Mesenteric fat pad (tissue), 1 donor: ENCODE results near the gene CDKN1C. TPM values are rescaled to one million over a fixed set of nuclear protein-coding genes. Genes with fewer than 3 reads are reported as not detected.

Experiments
- DNase-seq: peaks from one replicate; pipeline ENCODE4 v3.0.0-alpha.2; 2020; ENCODE audit warnings: low spot score
- total RNA-seq: library from RNA; stranded (reverse); fragmentation: NEBNext Ultra II Directional; extraction: Animal tissue kit (Norgen Biotek cat#: 25700); gene quantifications from one replicate; pipeline ENCODE4 v1.2.1, GENCODE V29; 2021
- donor health status: DM: yes; HTN: yes; CAD: no.

CDKN1C gene
- total RNA-seq, 1 donor from 2014 or later, result 252 TPM

- DNase-seq, result no peak
Observed at GRCh38 chr11:2870460-2870859, 15.1 kb downstream of the CDKN1C start.

DNA sequence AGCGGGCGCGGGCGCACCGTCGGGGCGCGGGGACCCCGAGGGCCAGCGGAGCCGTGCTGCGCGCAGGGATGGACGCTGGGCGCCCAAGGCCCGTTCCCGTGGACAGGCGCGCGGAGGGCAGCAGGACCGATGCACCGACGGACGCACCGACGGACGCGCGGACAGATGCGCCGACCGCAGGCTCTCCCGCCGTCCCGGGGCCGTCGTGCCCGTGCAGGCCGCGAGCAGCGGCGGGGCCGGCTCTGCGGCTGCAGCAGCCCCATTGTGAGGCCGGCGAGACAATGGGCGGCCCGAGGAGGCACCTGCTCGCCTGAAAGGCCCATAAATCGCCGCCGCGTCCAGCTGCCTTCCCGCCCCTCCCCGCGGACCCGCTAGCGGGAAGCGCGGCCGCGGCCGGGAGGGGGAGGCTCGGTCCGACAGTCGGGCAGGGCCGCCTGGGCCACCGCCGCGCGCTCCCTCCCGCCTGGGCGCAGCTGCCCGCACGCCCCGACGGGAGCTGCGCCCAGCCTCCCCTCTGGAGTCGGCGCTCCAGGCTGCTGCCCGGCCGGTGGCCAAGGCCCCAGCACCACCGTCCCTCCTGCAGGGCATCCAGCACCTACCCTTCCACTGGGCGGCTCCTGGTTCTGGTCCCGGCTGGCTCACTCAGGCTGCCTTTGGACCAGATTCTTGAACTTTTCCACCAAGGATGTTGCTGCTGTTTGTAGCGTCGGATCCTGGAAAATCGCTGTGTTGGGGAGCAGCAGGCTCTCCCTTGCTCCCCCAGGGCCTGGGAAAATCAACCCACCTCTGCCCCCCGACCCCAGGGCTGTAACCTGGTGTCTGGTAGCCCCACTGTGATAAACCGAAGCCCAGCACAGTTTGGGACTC, 15.8 kb downstream of the CDKN1C start:
- no peak for DNase-seq

GRCh38 chr11:2869134-2869526, 16.4 kb downstream of the CDKN1C start:
- DNase-seq, result no peak

DNA sequence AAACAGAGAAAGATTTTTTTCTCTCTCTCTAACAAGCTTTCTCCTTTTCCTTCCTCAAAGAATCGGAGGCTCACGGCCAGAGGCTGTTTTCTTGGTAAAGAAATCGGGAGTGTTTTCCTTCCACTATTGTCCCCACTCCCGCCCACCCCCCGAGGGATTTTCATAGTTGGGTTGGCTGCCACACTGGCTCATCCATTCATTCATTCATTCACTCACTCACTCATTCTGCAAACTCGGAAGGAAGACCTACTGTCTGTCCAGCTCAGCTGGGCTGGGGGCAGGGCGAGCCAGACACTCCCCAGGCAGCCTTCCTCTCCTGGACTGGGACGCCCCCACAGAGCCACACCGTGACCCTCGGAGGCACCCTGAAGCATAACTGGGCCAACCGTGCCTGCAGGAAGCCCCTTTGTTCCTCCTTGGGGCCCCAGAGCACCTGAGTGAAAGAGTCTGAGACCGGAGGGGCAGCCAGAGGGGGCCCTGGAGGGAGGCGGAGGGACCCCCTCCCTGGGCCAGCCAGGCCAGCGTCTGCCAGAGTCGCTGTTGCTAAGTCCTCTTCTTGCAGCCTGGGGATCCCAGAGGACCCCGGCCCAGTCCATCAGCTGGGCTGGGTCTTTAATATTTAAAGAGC, 17.0 kb downstream of the CDKN1C start:
- DNase-seq, result no peak

DNA sequence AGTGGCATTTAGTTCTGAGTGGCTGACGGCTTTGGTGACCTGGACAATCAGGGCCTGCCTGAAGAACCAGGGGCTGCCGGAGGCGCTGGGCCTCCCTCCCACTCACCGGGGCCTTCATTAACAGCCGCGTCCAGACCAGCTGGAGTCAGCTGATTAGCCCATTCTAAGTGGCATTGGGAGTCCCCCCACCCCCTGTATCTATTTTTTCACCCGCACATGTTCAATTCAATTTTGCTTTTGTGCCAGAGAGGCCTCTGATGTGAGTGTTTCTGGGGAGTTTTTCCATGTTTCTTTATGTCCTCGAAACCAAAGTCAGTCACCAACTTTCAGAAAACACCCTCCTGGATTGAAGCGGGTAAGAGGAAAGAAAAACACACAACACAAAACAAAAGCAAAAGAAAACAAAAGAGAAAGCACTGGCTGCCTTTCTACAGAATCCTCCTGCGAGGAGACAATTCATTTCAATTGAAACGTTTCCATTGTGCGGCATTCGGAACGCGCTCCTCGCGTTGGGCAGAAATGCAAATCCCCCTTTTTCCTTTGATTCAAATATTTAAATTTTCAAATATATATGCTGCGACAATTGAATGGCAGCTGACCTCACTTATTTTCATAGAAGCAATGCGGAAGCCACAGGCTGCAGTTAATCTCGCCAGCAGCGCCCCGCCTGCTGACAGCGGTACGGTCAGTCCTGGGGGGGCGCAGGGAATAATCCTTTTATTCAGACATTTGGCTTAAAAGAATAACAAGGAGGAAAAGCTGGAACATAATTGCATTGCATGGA, 17.7 kb downstream of the CDKN1C start:
- no peak for DNase-seq

- no peak for DNase-seq
Observed at GRCh38 chr11:2867142-2867541, 18.4 kb downstream of the CDKN1C start.

GRCh38 chr11:2865922-2866577, 19.5 kb downstream of the CDKN1C start:
- no peak for DNase-seq

DNA sequence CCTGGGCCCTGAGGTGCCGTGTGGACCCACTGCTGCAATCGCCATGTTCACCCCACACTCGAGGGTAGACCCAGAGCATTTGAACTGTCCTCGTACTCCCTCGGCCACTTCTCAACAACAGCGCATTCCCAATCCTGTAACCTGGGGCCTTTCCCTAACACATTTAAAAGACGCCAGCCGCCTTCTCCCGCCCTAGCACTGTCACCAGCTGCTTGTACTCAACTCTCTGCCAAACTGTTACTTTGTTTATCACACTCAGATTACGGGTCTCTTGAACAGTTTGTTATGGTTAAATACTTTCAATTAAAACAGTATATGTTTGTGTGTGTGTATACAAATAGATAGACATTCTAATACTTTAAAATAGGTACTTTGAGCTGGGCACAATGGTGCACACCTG, 20.7 kb downstream of the CDKN1C start:
- no peak for DNase-seq

- DNase-seq, result no peak
Observed at GRCh38 chr11:2863276-2863618, 22.3 kb downstream of the CDKN1C start.

- DNase-seq, result no peak
Observed at GRCh38 chr11:2862395-2863275, 22.9 kb downstream of the CDKN1C start.

DNA sequence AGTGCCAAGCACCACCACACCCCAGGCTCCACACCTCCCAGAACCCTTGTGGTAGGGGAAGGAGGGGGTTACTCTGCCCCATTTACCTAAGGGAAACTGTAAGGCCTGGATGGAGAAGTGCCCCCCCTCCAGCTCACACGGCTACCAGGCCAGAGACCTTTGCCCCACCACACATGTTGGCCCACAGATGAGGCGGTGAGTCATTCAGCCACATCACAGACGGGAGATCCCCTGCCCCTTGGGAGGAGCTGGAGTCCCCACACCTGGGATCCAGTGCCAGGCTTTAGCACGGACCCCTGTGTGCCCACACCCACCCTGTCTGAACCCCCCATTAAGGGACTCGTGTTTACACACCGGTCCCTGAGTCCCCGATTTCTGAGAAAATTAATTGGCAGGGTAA, 24.9 kb downstream of the CDKN1C start:
- DNase-seq, result no peak

- DNase-seq, result no peak
Observed at GRCh38 chr11:2859699-2860037, 25.9 kb downstream of the CDKN1C start.

DNA sequence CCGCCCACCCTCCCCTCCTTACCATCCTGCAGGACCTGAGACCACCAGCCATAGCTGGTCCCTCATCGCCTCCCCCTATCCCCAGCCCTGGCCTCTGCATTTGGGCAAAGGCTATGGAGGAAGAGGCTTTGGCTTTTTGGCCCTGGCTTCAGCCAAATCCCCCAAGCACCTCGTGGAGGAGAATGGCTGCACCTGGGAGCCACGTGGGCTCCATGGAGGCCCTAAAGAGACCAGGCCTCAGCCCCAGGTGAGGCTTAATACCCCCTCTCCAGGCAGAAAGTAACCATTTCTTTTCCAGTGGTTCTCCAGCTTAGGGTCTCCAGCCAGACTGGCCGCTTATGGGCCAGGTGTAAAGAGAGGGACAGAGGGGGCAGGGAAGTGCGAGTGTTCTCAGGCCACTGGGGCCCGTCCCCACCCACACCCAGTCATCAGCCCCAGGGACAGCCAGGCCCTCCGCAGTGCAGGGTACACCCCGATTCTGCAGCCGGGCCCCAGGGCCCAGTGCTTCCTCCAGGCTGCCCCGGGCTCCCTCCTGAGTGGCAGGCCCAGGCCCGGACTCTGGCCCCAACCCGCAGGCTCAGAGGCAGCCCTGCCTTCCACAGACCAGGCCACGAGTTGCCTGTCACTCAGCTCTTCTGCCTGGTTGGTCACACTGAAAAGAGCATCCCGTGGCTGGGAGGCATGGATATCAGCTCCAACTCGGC, 26.4 kb downstream of the CDKN1C start:
- no peak for DNase-seq

DNA sequence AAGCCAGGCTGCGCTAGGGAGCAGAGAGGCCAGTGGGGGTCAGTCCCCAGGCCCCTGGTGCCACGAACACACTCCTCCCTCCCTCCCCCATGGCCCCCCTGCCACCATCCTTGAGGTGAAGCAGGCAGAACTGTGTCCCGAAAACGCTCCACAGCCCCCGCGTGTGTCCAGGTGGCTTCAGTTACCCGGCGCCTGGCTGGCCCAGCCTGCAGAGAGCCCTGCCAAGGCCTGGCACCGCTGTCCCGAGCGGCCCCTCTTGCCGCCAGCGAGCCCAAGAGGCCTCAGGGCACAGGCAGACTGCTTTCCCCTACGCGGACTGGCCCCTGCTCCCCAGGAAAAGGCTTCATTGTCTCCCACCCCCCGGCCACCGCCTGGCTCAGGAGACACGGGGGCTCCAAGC, 27.7 kb downstream of the CDKN1C start:
- DNase-seq, result no peak

- no peak for DNase-seq
Observed at GRCh38 chr11:2857276-2857675, 28.3 kb downstream of the CDKN1C start.

GRCh38 chr11:2855162-2855561, 30.4 kb downstream of the CDKN1C start:
- DNase-seq, result no peak

GRCh38 chr11:2853997-2854560, 31.5 kb downstream of the CDKN1C start:
- DNase-seq, result no peak

DNA sequence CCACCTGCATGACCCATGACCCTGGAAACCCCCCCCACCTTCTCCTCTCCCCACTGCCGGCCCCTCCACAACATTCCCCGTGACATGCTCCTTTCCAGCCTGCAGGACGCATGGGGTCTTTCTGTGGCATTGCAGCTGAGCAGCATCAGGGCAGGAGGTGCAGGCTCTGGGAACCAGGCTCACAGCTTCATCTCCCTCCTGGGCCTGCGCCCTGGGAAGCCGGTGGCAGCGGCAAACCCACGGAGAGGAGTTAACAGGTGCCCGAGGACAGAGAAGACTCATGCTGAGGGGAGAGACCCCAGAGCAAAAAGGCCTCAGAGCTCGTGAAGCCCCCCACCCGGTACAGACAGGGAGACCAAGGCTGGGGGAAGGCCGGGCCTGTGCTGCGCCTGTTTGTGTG, 32.2 kb downstream of the CDKN1C start:
- DNase-seq, result no peak

DNA sequence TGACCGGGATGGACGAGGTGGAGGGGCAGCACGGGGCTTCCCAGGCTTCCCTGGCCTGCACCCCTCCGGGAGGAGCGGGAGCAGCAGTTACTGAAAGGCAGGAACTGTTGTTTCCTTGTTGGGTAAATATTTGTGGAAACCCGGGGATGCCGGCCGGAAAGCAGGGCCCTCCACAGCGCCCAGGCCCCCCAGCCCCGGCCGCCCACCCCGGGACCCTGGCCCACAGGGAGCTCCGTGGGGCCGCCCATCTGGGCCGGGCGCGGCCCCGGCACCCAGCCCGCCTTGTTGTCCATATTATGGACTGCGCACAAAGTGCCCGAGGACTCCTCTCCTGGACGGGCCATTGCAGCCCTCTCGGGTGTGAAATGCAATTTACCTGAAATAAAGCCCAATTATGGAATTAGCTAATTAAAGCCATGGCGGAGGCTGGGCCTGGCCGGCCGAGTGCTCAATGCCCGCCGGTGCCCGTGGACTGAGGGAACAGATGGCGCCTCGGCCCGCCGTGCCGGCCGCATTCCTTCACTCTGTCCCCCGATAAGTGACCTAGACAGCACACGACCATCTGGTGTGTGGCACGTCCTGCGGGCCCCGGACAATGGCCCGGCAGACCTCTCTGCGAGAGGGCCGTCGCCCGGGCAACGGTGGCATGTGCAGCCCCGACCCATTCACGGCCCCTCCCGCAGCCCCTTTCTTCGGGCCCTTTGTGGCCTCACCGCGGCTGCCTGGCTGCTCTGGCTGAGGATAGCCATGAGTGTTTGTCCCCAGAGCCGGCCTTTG, 35.4 kb downstream of the CDKN1C start:
- DNase-seq, result no peak
